ENCODE data around the gene BLTP3B.
"Not testable (repeated sequence)": the region's sequence is repeated elsewhere in the genome, so short reads cannot be mapped to it uniquely, and the experiment has no call there.

BLTP3B gene, protein sequence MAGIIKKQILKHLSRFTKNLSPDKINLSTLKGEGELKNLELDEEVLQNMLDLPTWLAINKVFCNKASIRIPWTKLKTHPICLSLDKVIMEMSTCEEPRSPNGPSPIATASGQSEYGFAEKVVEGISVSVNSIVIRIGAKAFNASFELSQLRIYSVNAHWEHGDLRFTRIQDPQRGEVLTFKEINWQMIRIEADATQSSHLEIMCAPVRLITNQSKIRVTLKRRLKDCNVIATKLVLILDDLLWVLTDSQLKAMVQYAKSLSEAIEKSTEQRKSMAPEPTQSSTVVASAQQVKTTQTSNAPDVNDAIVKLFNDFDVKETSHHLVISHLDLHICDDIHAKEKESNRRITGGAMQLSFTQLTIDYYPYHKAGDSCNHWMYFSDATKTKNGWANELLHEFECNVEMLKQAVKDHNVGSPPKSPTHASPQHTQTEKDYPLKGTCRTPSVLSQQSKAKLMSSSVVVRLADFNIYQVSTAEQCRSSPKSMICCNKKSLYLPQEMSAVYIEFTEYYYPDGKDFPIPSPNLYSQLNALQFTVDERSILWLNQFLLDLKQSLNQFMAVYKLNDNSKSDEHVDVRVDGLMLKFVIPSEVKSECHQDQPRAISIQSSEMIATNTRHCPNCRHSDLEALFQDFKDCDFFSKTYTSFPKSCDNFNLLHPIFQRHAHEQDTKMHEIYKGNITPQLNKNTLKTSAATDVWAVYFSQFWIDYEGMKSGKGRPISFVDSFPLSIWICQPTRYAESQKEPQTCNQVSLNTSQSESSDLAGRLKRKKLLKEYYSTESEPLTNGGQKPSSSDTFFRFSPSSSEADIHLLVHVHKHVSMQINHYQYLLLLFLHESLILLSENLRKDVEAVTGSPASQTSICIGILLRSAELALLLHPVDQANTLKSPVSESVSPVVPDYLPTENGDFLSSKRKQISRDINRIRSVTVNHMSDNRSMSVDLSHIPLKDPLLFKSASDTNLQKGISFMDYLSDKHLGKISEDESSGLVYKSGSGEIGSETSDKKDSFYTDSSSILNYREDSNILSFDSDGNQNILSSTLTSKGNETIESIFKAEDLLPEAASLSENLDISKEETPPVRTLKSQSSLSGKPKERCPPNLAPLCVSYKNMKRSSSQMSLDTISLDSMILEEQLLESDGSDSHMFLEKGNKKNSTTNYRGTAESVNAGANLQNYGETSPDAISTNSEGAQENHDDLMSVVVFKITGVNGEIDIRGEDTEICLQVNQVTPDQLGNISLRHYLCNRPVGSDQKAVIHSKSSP (N-terminal part only)

DNA sequence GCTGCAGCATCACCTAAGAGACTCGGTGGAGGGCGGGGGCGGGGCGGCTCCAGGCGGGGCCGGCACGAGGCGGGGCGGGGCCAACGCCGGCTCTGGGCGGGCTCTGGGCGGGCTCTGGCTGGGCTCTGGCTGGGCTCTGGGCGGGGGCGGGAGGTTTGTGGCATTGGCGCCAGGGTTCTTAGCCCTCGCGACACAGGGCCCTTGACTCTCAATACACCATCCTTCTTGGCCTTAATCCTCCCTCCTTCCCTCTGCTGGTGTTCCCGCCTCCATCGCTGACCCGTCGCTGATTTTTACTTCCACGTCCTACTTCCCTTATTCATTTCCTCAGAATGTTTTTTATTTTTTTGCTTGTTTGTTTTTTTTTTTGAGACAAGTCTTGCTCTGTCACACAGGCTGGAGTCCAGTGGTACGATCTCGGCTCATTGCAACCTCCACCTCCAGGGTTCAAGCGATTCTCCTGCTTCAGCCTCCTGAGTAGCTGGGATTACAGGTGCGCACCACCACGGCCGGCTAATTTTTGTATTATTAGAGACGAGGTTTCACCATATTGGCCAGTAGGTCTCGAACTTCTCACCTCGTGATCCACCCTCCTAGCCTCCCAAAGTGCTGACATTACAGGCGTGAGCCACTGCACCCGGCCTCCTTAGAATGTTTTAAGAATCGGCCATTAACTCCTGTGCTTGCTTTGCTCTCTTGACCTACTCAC, at the start of gene BLTP3B:
BLTP3B (minus strand) TSS at position 24 of the 709 bp plus-strand sequence. CDS start 239 bp downstream, outside the sequence.
- DNase-seq (ENCODE audit: low spot score) = peak; percentile 91

DNA sequence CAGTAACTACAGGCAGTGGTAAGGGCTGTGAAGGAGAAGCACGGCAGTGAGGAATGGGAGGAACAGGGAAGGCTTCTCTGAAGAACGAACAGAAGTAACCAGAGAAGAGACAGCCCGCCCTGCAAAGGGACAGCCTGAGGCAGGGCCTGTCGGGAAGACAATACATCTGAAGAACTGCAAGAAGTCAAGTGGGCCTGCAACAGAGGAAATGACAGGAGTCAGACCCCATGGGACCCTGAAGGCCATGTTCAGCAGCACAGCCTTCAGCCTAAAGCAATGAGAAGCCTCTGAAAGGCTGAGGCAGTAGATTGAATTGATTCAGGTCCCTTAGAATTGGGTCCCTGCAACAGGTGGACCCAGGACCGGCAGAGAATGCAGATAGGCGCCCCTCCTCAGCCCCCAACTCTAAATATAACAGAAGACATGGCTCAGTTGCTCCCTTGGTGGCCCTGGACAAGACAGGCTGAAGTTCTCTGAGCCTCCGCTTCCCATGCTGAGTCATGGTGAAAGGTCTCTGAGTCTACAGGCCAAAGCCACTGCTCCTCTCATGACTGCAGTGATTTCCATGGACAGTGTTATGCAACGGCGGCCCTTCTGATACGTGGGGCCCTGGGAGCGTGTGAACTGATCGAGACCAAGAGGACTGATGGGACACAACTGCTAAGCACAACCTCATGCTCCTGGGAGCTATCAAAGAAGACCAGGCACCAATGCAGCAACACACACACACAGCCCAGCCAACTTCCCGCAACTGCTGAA, 47.1 kb upstream of the BLTP3B start:
- no peak for DNase-seq (ENCODE audit: low spot score)

DNA sequence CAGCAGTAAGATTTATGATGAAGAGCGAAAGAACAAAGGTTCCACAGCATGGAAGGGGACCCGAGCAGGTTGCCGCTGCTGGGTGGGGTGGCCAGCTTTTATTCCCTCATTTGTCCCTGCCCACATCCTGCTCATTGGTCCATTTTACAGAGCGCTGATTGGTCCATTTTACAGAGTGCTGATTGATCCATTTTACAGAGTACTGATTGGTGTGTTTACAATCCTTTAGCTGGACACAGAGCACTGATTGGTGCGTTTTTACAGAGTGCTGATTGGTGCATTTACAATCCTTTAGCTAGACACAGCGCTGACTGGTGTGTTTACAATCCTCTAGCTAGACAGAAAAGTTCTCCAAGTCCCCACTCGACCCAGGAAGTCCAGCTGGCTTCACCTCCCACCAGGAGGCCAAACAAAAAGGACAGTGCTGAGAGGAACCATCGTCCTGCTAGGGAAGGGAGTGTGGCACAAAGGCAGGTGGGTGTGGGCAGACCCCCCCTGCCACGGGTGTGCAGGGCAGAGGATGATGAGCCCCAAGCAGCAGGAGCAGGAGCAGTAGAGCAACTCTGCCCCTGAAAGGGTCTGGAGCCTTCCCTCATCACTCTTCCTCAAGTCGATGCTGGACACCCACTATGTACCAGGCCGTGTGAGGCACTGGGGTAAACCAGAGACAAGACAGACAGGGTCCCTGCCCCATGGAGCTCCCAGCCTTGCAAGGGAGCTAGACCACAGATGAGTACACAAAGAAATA, 46.4 kb upstream of the BLTP3B start:
- DNase-seq (ENCODE audit: low spot score) = not testable (repeated sequence)

DNA sequence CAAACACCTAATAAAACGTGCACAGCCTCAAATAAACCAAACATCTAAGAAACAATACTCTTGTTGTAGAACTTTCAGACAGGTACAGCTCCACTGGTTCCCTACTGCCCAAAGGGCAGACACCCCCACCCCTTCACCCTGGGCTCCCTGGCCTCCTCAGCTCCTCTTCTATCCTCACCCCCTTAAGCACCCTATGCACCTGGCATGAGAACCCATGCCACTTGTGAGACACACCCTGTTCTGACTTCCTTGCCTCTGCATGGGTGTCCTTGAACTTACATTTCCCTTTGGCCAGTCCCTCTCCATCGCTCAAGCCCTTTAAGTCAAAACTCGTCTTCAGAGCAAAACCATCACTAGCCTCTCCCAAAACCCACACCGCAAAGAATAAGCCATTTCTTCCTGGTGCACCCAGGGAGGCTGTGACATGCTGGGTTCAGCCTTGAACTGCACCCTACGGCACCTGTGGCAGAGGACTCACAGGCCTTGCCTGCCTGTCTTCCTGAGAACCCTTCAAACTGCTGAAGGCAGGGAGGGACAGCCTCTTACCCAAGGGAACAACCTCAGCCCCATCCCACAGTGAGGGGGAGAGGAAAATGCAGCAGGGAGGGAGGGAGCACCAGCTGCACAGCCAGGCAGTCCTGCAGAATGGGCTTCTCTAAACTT, 45.3 kb upstream of the BLTP3B start:
- no peak for DNase-seq (ENCODE audit: low spot score)

DNA sequence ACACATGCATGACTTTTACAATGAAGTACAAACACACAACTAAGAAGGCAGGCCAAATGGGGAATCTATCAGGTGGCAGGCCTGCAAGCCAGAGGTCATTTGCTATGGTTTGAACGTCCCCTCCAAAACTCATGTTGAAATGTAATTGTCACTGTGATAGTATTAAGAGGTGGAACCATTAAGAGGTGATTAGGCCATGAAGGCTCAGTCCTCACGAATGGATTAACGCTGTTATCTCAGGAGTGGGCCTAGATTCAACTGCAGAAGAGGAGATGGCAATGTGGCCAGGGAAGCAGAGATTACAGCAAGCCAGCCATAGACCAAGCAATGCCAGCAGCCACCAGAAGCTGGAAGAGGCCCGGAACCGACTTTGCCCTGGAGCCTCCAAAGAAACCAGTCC, 44.4 kb upstream of the BLTP3B start:
- no peak for DNase-seq (ENCODE audit: low spot score)

DNA sequence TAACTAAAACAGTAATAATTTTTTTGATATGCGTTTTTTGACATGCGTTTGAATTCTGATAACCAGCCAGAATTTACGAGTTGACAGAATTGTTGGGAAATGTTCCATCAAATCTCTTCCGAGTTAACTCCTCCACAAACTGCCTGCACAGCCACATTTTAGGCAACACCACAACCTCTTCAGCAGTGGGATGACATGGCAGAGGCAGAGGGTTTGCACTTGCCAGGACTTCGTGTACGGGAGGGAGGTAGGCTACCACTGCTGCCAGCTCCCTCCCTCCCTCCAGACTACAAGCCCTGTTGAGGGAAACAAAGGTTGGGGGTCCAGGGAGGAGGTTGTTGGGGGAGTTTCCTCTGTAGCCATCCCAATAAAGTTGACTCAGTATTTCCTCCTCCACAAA, 43.4 kb upstream of the BLTP3B start:
- no peak for DNase-seq (ENCODE audit: low spot score)

DNA sequence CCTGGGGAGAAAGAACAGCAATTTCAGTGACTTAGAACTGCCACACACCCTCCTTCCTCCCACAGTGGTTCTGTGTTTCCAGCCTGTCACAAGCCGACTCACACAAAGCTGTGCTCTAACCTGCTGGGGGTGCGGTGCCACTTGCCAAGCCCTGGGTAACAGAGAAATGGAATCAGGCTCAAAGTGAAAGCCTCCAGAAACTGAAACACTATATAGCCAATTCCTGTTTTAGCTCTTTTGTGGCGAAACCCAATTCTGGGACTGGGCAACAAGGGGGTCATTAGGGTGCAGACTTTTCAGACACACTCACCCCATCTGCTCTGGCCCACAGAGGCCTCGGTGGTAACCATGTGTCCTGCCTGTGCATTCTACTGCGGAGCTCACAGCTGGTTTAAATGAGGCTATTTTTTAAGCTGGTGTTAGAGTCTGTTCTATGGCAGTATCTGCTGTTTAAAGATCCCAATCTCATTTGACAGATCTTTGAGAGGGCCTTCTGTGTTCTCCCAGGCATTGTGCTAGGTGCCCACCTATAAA, 42.8 kb upstream of the BLTP3B start:
- DNase-seq (ENCODE audit: low spot score) = no peak

DNA sequence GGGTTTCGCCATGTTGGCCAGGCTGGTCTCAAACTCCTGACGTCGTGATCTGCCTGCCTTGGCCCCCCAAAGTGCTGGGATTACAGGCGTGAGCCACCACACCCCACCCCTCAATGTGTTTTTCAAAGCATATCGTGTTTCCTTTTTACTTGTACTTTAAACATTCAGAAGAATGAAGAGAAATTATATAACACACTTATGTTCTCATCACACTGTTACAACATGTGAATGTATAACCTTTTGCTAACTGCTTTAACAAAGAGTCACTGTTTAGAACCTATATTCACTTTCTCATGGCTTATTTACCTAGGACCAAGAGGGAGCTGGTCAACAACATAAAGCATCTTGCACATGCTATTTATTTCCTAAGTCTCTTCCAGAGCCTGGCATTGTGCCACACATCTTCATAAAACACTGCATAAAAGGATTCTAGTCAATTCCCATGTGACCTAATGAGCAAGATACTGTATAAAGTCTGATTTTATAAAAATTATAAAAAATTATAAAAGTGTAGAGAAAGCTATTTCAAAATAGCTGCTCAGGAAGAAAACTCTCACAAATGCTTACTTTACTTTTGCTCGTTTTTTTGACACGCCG, 42.0 kb upstream of the BLTP3B start:
- DNase-seq (ENCODE audit: low spot score) = no peak

DNA sequence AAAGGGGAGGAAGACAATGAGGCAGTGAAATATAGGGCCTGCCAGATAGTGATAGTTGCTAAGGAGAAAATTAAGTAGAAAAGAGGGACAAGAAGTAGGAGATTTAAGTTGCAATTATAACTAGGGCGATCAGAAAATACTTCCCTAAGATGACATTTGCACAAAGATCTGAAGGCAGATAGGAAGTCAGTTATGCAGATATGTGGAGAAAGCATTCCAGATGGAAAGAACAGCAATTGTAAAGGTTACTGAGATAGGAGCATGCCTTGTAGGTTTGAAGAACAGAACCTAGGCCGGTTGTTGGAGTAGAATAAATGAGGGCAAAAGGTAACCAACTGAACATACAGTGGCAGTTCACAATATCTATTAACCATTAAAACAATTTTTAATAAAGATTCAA, 36.6 kb upstream of the BLTP3B start:
- no peak for DNase-seq (ENCODE audit: low spot score)

DNA sequence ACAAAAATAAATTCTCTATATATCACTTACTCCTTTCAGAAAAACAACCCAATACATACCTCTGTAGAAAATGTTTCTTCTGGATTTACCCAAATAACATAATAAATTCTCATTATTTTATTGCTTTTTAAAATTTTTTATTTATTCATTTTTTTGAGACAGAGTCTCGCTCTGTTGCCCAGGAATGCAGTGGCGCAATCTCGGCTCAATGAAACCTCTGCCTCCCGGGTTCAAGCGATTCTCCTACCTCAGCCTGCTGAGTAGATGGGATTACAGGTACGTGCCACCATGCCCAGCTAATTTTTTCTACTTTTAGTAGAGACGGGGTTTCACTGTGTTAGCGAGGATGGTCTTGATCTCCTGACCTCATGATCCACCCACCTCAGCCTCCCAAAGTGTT, 33.8 kb upstream of the BLTP3B start:
- DNase-seq (ENCODE audit: low spot score) = not testable (repeated sequence)

DNA sequence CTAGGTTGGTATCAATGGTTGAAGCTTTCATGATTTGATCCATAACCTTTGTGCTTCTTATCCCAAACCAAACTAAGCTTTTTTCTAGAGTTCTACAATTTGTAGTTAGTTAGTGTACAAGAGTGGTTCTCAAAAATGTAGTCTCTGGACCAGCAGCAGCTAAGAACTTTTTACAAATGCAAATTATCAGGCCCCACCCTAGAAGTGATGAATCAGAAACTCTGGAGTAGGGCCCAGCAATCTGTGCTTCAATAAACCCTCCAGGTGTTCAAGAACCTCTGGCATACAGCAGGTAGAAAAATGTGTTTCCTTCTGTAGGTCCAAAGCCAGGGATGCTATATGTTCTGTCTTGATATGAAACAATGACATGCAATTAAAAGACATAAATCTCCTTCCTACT, 31.8 kb upstream of the BLTP3B start:
- no peak for DNase-seq (ENCODE audit: low spot score)

DNA sequence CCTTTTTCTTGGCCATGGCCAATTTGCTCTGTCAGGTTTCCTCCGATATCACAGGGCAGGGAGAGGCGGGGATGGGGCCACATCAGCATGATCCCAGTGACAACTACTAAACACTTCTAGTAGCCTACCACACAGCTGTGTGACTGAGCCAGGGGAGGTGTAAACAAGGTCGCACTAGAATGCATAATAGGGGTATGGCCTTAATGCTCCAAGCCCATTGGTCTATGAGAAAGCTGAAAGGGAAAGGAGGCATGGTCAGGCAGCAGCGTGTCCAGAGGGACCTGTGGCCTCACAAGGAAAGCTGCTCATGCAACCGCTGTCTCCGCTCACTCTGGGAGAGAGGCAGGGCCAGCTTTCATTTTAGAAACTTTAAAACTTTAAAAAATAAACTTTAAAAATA, 30.4 kb upstream of the BLTP3B start:
- no peak for DNase-seq (ENCODE audit: low spot score)

DNA sequence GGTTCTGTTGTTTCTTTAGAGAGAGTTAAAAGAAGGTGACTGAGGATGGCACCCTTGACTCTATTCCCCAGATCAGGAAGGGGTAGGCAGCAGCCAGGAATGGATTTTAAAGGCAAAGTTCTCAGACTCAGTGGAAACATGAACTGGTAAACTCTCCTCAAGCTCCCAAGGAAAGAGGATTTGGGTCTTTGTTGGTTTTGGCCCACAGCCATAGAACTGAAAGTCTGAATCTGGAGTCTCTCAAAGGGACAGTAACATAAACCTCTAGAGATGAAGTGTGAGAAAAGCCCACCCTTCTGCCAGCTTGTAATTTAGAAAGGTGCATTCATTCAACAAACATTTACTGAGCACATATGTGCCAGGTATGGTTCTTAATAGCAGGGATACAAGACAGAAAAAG, 28.6 kb upstream of the BLTP3B start:
- DNase-seq (ENCODE audit: low spot score) = no peak

DNA sequence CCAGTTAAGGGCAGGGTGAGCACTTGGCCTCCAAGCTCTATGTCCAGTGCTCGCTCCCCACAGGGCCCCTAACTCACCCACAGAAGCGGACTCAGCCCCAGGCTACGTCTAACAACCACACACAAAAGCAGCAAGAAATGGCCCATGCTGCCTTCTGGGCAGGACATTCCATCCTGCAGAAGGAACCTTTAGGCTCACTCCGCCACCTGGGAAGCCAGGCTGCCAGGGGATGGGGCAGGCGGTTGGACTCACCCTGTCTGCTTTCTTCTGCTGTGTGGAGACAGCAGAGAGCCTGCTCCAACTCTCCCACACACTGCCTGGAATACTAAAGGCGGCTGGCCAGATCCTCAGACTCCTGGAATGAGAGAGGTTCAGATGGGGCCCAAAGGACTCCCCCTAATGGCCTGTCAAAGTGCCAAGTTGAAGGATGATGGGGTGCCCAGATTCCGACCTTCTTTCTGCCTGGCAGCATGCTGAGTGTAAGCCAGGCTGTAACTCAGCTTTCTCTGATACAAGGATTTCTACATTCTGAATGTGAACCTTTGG, 27.7 kb upstream of the BLTP3B start:
- no peak for DNase-seq (ENCODE audit: low spot score)

DNA sequence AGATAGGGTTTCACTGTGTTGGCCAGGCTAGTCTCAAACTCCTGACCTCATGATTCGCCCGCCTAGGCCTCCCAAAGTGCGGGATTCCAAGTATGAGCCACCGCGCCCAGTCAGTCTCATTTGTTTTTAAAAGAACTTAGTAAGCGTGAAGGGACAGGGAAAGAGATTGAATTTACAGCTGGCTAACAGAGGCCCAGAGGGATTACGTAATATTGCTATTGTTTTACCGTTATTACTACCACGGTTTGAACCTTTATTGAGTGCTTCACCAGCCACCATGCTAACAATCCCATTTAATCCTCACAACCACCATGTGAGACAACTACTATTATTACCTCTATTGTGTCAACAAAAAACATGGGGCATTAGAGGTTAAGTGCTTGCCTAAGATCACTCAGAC, 26.7 kb upstream of the BLTP3B start:
- no peak for DNase-seq (ENCODE audit: low spot score)

DNA sequence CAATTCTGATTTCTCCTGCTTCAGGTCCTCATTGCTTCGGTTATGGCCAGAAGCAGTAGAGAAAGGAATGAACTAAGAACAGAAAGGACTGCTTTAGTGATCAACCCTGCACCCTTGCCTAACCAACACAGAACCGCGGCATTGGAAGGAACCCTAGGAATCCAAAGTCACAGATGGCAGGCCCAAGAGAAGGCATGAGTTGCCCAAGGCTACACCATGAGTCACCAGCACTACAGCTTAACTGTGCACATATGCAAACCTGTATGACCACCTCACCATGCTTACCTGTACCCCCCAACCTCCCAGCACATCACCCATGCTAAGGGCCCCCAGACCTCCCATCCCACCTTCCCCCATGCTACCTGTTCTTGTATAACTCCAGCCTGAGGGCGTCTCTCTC, 25.9 kb upstream of the BLTP3B start:
- DNase-seq (ENCODE audit: low spot score) = no peak

DNA sequence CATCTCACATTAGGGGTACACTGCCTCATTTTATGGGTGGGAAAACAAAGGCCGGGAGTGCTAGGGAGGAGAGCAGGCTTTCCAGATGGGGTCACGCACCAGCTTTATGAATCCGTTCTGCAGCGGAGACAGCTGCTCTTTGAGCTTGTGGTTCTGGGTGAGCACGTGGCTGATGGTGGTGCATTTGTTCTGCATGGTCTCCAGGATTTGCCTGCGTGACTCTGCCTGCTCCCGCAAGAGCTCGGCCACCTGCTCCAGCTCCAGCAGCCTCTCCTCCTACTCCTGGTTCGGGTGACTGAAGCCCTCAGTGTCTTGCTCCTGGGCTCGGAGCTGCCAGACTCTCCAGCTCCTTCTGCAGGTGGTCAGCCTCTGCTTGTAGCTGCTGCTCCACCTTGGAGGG, 23.6 kb upstream of the BLTP3B start:
- DNase-seq (ENCODE audit: low spot score) = no peak

DNA sequence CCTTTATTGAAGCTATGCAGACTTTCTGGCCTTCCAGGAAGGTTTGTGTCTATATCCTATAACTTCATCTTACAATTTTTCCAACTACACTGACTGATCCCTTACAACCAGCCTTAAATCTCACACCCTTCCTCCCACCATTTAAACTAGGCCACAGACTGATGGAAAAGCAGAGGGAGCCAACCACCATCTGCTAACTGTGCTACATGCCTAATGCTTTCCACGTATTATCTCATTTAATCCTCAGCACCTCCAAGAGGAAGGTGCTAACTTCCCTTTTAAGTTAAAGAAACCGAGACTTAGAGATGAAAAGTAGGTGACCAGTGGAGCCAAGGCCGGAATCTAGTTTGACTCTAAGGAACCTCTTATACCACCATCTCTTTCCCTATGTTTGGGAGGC, 22.7 kb upstream of the BLTP3B start:
- DNase-seq (ENCODE audit: low spot score) = no peak
